ENCODE measurements around the gene FBXO21. TPM values are rescaled to one million over a fixed set of nuclear protein-coding genes. Genes with fewer than 3 reads are reported as not detected.

The FBXO21 gene
- total RNA-seq, 2 donors from 2014 or later, result 179 to 412 TPM

GRCh38 chr12:117119592-117120198 is 70.6 kb downstream of the FBXO21 start:
- 68% methylated on average over 6 of the region's 6 CpGs for WGBS
- TF ChIP-seq POLR2AphosphoS5 (IDR thresholded peaks at IDR 0.05) (no peak), CTCF (IDR thresholded peaks at IDR 0.05) (peak in 3 of 4 experiments; percentile 68 to 72 (median 72))
- no peak overlapping the region for H3K4me3 ChIP-seq
- intact Hi-C loops (cut with DNase I), result loop anchor here (2.0 to 5.0 kb wide), 2 partner anchors 95 to 417 kb away; no protein-coding TSS in a partner anchor
- no peaks in the 10 kb centered on the region for H3K9me3 ChIP-seq
- no peak for DNase-seq (ENCODE audit: low spot score)
- no peak overlapping the region for H3K27ac ChIP-seq
- H3K27me3 ChIP-seq (replicated peaks; ENCODE audit: insufficient read depth), result no peaks in the 10 kb centered on the region
- no peaks in the 10 kb centered on the region for H3K4me1 ChIP-seq (replicated peaks)
- no peaks in the 10 kb centered on the region for H3K36me3 ChIP-seq

GRCh38 chr12:117118838-117119591 is 71.3 kb downstream of the FBXO21 start:
- DNase-seq (ENCODE audit: low spot score), result no peak
- no peaks in the 10 kb centered on the region for H3K36me3 ChIP-seq
- H3K27ac ChIP-seq, result no peak overlapping the region
- 73% methylated on average over 18 of the region's 18 CpGs for WGBS
- H3K4me3 ChIP-seq, result no peak overlapping the region
- H3K27me3 ChIP-seq (replicated peaks; ENCODE audit: insufficient read depth), result no peaks in the 10 kb centered on the region
- H3K9me3 ChIP-seq, result no peaks in the 10 kb centered on the region
- no peaks in the 10 kb centered on the region for H3K4me1 ChIP-seq (replicated peaks)
- intact Hi-C loops (cut with DNase I), result loop anchor here (5.0 kb wide), 1 partner anchor 417 kb away; no protein-coding TSS in a partner anchor
- no peak for TF ChIP-seq POLR2AphosphoS5 (IDR thresholded peaks at IDR 0.05)

- no peak for DNase-seq (ENCODE audit: low spot score)
- TF ChIP-seq CTCF (IDR thresholded peaks at IDR 0.05) (no peak), POLR2AphosphoS5 (IDR thresholded peaks at IDR 0.05) (no peak), POLR2A (IDR thresholded peaks at IDR 0.05) (no peak)
- Histone ChIP-seq H3K9me3 (no peaks in the 10 kb centered on the region), H3K36me3 (no peaks in the 10 kb centered on the region), H3K4me3 (no peak overlapping the region), H3K27ac (no peak overlapping the region), H3K4me1 (replicated peaks) (no peaks in the 10 kb centered on the region), H3K27me3 (replicated peaks; ENCODE audit: insufficient read depth) (no peaks in the 10 kb centered on the region)
- 87% methylated on average over 10 of the region's 10 CpGs for WGBS
- intact Hi-C loops (cut with DNase I), result loop anchor here (5.0 kb wide), 1 partner anchor 412 kb away; no protein-coding TSS in a partner anchor
These were observed 75.5 kb downstream of the FBXO21 start for GRCh38 chr12:117114784-117115183.

- Histone ChIP-seq H3K4me1 (replicated peaks) (no peaks in the 10 kb centered on the region), H3K27ac (no peak overlapping the region), H3K4me3 (no peak overlapping the region), H3K9me3 (no peaks in the 10 kb centered on the region), H3K36me3 (no peaks in the 10 kb centered on the region), H3K27me3 (replicated peaks; ENCODE audit: insufficient read depth) (no peaks in the 10 kb centered on the region)
- DNase-seq (ENCODE audit: low spot score), result no peak
- 96% methylated on average over 9 of the region's 9 CpGs for WGBS
- intact Hi-C loops (cut with DNase I), result no loop called here
- TF ChIP-seq POLR2AphosphoS5 (IDR thresholded peaks at IDR 0.05) (no peak), CTCF (IDR thresholded peaks at IDR 0.05) (no peak), POLR2A (IDR thresholded peaks at IDR 0.05) (no peak)
These were observed 77.0 kb downstream of the FBXO21 start for GRCh38 chr12:117113231-117113630.

GRCh38 chr12:117111821-117112595 is 78.3 kb downstream of the FBXO21 start:
- DNase-seq (ENCODE audit: low spot score), result no peak
- 57% methylated on average over 15 of the region's 15 CpGs for WGBS
- no peaks in the 10 kb centered on the region for H3K4me1 ChIP-seq (replicated peaks)
- H3K27me3 ChIP-seq (replicated peaks; ENCODE audit: insufficient read depth), result no peaks in the 10 kb centered on the region
- no peak overlapping the region for H3K4me3 ChIP-seq
- TF ChIP-seq CTCF (IDR thresholded peaks at IDR 0.05), result no peak
- TF ChIP-seq POLR2A (IDR thresholded peaks at IDR 0.05), result no peak
- TF ChIP-seq POLR2AphosphoS5 (IDR thresholded peaks at IDR 0.05), result no peak
- no peak overlapping the region for H3K27ac ChIP-seq
- H3K36me3 ChIP-seq, result no peaks in the 10 kb centered on the region
- intact Hi-C loops (cut with DNase I), result no loop called here
- H3K9me3 ChIP-seq, result no peaks in the 10 kb centered on the region
